ENCODE results near the gene TPPP3.

- no peak for TF ChIP-seq CTCF (IDR thresholded peaks at IDR 0.05; ENCODE audit: insufficient read depth, low read length)
- no peak for TF ChIP-seq SPI1 (IDR thresholded peaks at IDR 0.05; ENCODE audit: borderline replicate concordance, low read depth)
- no peak for TF ChIP-seq REST (IDR thresholded peaks at IDR 0.05; ENCODE audit: insufficient replicate concordance, low read depth)
- no peak for TF ChIP-seq POLR2AphosphoS5 (IDR thresholded peaks at IDR 0.05; ENCODE audit: low read depth)
These were observed 16.3 kb upstream of the TPPP3 start for GRCh38 chr16:67409631-67410030.

All from HL-60 (cell line).